ENCODE data around the gene EHMT1. TPM values are rescaled to one million over a fixed set of nuclear protein-coding genes. Genes with fewer than 3 reads are reported as not detected.

Gene EHMT1
- polyA plus RNA-seq, 1 experiment: 23.3 TPM

- POLR2A ChIA-PET: no interaction called here
- Histone ChIP-seq H3K36me3 (ENCODE audit: control insufficient read depth, insufficient read depth, low read length) (peaks cover 29% of the 10 kb centered on the region), H3K4me3 (ENCODE audit: low read depth, low read length) (no peak overlapping the region), H3K27me3 (ENCODE audit: control insufficient read depth, insufficient read depth, low read length) (no peaks in the 10 kb centered on the region)
- no peak for DNase-seq (ENCODE audit: low read depth)
- TF ChIP-seq CTCF (IDR thresholded peaks at IDR 0.05; ENCODE audit: insufficient read depth, low read depth, low read length): no peak
- CTCF ChIA-PET: no interaction called here
These were observed 181.6 kb downstream of the EHMT1 start for GRCh38 chr9:137800196-137801022.

GRCh38 chr9:137801023-137801319, 182.2 kb downstream of the EHMT1 start:
- H3K36me3 ChIP-seq (ENCODE audit: control insufficient read depth, insufficient read depth, low read length): peaks cover 29% of the 10 kb centered on the region
- H3K27me3 ChIP-seq (ENCODE audit: control insufficient read depth, insufficient read depth, low read length): no peaks in the 10 kb centered on the region
- TF ChIP-seq CTCF (IDR thresholded peaks at IDR 0.05; ENCODE audit: insufficient read depth, low read depth, low read length): no peak
- no peak overlapping the region for H3K4me3 ChIP-seq (ENCODE audit: low read depth, low read length)
- CTCF ChIA-PET: no interaction called here
- POLR2A ChIA-PET: no interaction called here
- no peak for DNase-seq (ENCODE audit: low read depth)

- CTCF ChIA-PET: no interaction called here
These were observed 183.2 kb downstream of the EHMT1 start for GRCh38 chr9:137802021-137802420.

GRCh38 chr9:137802521-137803243, 183.9 kb downstream of the EHMT1 start:
- no peak for DNase-seq (ENCODE audit: low read depth)
- TF ChIP-seq CTCF (IDR thresholded peaks at IDR 0.05; ENCODE audit: insufficient read depth, low read depth, low read length): no peak
- ChIA-PET POLR2A (no interaction called here), CTCF (no interaction called here)
- no peak overlapping the region for H3K4me3 ChIP-seq (ENCODE audit: low read depth, low read length)
- H3K27me3 ChIP-seq (ENCODE audit: control insufficient read depth, insufficient read depth, low read length): no peaks in the 10 kb centered on the region
- H3K36me3 ChIP-seq (ENCODE audit: control insufficient read depth, insufficient read depth, low read length): peaks cover 27% of the 10 kb centered on the region

More at GRCh38 chr9:137802021-137802420, 183.2 kb downstream of the EHMT1 start:
- Histone ChIP-seq H3K4me3 (ENCODE audit: low read depth, low read length) (no peak overlapping the region), H3K27me3 (ENCODE audit: control insufficient read depth, insufficient read depth, low read length) (no peaks in the 10 kb centered on the region), H3K36me3 (ENCODE audit: control insufficient read depth, insufficient read depth, low read length) (peaks cover 29% of the 10 kb centered on the region)
- DNase-seq (ENCODE audit: low read depth): no peak
- POLR2A ChIA-PET: no interaction called here
- TF ChIP-seq CTCF (IDR thresholded peaks at IDR 0.05; ENCODE audit: insufficient read depth, low read depth, low read length): no peak

GRCh38 chr9:137804908-137805630, 186.3 kb downstream of the EHMT1 start:
- CTCF ChIA-PET: no interaction called here
- Histone ChIP-seq H3K4me3 (ENCODE audit: low read depth, low read length) (no peak overlapping the region), H3K27me3 (ENCODE audit: control insufficient read depth, insufficient read depth, low read length) (no peaks in the 10 kb centered on the region), H3K36me3 (ENCODE audit: control insufficient read depth, insufficient read depth, low read length) (peaks cover 19% of the 10 kb centered on the region)
- TF ChIP-seq CTCF (IDR thresholded peaks at IDR 0.05; ENCODE audit: insufficient read depth, low read depth, low read length): no peak
- POLR2A ChIA-PET: no interaction called here
- DNase-seq (ENCODE audit: low read depth): no peak
